ENCODE data around the gene BANF1. TPM values are rescaled to one million over a fixed set of nuclear protein-coding genes. Genes with fewer than 3 reads are reported as not detected.

BANF1 gene
- polyA plus RNA-seq, 3 donors, result 263 to 275 (median 271) TPM

DNA sequence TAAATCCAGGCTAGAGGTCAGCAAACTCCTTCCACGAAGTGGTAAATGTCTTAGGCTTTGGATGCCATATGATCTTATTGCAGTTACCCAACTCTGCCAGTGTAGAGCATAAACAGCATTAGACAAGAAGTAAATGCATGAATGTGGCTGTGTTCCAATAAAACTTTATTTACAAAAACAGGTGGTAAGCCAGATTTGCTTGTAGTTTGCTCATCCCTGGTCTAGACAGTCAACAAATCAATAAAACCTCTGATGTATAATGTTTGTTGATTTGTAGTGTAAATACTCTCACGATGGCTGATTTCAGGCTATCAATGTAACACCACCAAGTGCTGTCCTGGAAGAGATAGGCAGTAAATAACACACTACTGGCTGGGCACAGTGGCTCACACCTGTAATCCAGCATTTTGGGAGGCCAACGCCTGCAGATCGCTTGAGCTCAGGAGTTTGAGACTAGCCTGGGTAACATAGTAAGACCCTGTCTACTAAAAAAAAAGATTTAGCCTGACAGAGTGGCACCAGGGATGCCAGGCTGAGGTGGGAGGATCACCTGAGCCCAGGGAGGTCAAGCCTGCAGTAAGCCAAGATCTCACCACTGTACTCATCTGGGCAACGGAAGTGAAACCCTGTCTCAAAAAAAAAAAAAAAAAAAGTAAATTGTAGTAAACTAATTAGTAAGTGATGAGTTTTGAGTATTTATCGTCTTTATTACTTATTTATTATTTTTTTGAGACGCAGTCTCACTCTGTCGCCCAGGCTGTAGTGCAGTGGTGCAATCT is 30.8 kb downstream of the BANF1 start:
- DNase-seq (ENCODE audit: low read depth in 3 of 3, low spot score in 2 of 3), result no peak

DNA sequence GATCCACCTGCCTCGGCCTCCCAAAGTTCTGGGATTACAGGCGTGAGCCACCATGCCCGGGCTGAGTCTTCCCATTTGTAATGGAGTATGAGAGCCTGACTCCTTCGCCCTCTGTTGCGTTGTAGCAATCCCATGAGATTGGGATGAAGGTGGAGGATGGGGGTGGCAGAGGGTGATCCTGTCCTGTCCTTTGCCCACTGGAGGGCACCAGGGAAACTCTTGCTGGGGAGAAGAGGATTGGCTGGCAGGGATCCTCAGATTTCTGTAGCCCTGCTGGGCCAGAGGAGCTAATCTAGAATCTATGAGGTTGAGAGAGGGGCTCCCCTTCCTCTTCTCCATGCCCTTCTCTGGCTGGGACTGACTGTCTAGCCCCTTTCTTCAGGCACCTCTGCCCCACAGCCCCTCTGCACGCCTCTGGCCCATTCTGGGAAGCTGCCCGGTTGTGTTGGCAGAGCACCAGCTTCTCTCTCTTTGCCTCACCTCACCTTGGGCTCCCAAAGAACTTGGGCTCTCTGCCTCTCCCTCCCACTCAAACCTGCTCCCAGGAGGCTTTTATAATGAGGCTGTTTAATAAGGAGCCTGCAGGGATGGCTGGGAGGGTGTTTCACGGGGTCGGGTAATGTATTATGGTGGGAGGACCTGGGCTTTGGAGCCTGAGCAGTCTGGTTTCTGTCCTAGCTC is 33.5 kb downstream of the BANF1 start:
- DNase-seq (ENCODE audit: low read depth in 3 of 3, low spot score in 2 of 3), result no peak

DNA sequence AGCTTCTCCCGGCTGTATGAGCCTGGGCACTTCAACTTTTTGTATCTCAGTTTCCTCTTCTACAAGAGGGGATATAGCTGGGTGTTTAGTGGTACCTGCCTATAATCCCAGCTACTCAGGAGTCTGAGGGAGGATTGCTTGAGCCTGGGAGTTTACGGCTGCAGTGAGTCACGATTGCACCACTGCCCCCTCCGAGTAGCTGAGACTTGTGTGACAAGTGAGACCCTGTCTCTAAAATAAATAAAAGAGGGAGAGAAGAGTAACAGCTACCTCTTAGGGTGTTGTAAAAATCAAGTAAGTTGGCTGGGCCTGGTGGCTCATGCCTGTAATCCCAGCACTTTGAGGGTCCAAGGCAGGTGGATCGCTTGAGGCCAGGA is 34.0 kb downstream of the BANF1 start:
- DNase-seq (ENCODE audit: low read depth in 3 of 3, low spot score in 2 of 3), result no peak

DNA sequence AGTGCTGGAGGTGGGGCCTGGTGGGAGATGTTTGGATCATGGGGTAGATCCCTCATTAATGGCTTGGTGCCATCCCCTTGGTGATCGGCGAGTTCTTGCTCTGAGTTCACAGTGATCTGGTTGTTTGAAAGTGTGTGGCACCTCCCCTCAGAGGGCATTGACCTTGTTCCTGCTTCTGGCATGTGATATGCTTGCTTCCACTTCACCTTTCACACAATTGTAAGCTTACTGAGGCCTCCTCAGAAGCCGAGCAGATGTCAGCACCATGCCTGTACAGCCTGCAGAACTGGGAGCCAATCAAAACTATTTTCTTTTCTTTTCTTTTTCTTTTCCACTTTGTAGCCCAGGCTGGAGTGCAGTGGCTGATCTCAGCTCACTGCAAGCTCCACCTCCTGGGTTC is 35.0 kb downstream of the BANF1 start:
- DNase-seq (ENCODE audit: low read depth in 3 of 3, low spot score in 2 of 3), result no peak

DNA sequence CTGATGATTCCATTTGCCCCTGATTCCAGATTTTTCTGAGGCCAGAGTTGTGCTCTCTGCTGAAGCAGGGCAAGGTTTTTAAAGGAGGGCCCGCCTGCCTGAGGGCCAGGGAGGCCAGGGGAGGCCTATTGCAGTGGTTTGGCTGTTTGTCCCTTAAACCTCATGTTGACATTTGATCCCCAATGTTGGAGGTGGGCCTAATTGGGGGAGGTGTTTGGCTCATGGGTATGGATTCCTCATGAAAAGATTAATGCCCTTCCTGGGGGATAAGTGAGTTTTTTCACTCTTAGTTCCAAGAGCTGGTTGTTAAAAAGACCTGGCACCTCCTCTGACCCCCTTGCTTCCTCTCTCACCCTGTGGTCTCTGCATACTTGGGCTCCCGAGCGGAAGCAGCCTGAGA is 37.5 kb downstream of the BANF1 start:
- no peak for DNase-seq (ENCODE audit: low read depth in 3 of 3, low spot score in 2 of 3)

DNA sequence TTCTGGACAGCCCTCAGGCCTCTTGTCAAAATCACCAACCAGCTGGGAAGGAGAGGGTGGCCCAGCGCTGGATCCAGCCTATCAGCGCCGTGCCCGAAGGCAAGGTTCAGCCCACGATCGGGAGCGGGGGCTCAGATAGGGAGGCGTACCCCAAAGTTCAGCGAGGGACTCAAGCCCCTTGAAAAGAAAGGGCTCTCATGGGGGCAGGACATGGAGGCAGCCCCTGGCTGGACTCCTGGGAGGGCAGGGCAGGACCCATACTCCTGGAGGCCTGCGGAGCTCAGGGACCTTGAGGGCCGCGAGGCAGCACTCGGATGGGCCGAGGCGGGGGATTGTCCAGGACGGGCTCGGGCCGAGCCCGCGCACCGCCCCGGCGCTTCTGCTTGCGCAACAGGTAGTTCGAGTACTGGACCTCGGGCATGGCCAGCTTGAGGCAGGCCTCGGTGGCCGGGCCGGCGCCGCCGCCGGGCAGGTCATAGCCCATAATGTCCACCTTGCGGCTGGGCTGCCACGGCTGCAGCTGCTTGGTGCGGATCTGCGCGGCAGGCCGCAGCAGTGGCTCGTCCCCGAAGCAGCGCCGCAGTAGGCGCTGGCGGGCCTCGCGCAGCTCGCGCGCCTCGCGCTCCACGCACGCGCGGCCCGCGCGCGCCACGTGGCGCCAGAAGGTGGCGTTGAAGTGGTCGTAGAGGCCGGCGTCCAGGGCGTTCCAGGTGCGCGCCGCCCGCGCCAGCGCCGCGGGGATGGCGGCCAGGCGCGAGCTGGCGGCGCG is 40.1 kb downstream of the BANF1 start:
- DNase-seq (ENCODE audit: low read depth in 3 of 3, low spot score in 2 of 3), result no peak

DNA sequence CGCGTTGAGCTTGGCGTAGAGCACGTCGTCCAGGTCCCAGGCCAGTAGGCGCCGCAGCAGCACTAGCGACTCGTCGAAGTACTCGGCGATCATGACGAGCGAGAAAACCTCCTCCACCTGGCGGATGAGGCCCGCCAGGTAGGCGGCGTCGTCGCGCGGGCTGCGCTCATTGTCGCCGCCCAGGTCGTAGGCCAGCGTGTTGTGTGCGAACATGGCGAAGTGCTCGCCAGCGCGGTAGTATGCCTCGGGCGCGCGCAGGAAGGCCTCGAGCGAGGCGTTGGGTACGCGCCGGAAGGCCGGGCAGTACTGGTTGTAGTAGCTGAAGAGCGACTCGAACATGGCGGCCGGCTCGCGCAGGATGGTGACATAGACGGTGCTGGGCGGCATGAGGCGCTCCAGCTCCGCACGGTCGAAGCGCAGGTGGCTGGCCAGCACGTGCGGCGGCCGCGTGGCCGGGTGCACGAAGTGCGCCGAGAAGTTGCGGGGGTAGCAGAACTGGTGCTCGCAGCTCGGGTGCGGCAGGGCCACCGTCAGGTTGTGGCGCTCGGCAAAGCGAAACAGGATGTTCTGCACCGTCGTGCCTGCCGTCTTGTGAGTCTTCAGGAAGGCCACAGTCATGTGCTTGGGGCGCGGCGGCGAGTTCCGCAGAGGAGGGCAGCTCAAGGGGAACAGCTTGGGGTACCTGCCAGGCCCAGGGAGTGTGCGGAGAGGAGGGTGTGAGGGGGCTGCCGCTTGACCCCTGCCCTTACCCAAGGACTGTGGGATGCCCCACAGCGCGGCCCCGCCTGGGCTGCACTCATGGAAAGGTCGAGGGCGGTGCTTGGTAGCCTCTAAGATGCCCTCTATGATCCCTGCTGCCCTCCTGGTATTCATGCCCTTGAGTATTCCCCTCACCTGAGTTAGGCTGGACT is 40.9 kb downstream of the BANF1 start:
- DNase-seq (ENCODE audit: low read depth in 3 of 3, low spot score in 2 of 3), result no peak

DNA sequence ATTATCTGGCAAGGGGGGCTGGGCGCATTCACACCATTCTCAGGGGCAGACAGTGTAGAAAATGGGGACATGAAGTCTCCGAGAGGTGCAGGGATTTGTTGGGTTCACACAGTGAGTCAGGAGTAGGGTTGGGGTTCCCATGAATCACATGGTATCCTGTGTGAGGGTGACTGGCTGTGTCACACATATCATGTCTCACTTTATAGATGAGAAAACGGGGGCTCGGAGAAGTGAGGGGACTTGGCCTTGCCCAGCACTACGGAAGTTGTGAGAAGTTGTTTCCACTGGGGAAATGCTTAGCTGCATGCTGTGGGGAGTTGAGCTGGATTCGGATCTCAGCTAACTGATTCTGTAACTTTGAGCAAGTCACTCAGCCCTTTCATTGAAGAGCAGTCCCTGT is 42.5 kb downstream of the BANF1 start:
- no peak for DNase-seq (ENCODE audit: low read depth in 3 of 3, low spot score in 2 of 3)

DNA sequence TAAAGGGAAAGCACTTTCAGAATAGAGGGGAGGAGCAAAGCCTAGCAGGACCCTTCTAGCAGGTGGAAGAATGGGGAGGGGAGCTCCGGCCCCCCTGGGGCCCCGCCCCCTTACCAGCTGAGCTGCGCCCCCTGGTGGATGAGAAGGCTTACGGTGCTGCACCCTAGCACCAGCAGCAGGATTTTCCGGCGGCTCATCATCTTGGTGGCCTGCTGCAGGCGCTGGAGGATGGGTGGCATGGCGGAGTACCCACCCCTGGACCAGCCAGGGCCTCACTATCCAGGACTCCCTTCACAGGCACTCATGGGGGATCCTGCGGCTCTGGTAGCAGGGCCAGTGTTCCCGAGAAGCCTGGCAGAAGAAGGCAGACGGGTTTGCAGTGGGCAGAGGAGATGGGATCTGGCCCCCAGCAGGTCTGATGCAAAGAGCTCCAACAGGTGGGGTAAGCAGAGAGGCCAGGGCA is 42.9 kb downstream of the BANF1 start:
- DNase-seq (ENCODE audit: low read depth in 3 of 3, low spot score in 2 of 3), result no peak

DNA sequence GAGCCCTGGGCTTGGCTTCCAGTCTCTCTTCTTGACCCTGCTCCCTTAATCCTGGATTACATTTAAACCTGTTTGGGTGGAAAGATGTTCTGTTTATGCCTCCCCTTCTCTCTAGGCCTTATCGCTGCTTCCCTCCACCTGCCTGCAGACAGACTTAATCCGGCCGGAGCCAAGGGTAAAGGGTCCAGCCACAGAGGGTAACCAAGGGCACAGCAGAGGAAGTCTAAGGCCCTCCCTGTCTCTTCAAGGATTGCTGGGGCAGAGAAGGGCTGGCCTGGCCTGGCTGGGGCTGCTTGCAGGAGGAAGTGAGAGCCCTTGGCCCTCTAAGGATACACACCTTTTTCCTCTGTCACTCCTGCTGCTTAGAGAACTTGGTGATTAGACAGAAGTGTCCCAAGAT is 44.6 kb downstream of the BANF1 start:
- DNase-seq (ENCODE audit: low read depth in 3 of 3, low spot score in 2 of 3), result no peak

DNA sequence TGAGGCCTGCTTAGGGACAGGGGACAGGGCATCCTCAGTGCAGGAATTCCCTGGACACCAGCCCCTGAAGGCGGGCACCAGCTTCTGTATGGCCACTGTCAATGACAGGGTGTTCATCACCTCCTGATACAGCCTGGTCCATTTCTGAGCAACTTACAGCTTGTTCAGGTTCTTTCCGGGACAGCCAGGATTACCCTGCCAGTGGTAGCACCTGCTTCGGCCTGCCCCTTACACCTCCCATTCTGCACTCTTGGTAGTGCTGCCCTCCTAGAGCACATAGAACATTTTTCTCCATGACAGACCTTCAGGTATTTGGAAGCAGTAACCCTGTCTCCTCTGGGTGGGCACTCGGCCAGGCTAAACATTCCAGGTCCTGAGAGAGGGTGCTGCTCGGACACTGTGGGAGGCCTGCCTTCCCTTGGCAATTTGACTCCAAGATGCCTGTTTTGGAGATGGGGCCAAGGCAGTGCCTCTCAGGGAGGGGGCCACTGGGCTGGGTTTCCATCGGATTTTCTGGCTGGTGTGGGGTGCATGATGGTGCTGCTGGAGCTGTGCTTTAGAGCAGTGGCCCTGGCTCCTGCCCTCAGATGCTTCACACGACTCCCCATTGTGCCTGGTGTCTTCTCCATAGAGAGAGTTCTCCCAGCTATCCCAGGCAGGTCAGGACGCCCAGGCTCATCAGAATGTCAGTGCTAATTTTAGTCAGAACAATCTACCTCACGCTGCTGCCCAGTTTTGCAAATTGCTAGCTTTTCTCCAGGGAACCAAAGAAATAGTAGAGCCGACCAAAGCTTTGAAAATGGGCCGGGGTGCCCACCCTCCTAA is 45.5 kb downstream of the BANF1 start:
- DNase-seq (ENCODE audit: low read depth in 3 of 3, low spot score in 2 of 3), result no peak

DNA sequence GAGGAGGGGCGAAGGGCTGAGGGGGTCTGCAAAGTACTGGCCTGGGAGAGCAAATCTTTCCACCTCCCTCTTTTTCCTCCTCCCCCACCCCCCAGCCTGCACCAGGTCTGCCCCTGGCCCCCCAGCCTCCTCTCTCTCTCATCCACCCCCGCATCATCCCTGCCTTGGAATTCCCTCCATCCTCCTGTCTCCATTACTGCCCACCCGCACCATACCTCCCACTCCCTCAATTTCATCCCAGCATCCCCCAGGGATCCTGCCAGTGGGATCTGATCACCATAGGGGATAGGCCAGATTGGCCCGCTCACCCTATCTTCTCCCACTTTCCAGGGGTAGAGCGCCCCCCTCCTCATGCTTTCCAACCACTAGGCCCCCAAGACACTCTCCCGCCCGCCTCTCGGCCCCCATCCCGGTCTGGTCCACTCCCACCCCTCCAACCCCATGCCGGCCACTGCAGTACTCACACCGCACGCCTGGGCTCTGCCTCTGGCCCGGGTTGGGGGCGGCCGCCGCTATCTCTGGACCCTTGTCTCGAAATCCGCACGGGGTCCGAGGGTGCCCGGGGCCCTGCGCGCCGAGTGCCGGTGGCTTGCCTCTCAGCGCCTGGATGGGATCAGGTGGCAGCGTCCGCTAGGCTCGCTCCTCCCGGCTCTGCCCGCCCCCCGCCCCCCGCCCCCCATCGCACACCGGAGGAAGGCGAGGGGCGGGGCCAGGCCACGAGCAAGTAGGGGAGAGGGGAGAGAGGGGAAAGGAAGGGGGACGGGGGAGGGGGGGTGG is 46.4 kb downstream of the BANF1 start, which contains the start of gene GAL3ST3:
GAL3ST3 (minus strand) TSS at position 615 of the 777 bp plus-strand sequence. CDS start 3,746 bp downstream, outside the sequence.
- DNase-seq (ENCODE audit: low read depth in 3 of 3, low spot score in 2 of 3), result no peak

DNA sequence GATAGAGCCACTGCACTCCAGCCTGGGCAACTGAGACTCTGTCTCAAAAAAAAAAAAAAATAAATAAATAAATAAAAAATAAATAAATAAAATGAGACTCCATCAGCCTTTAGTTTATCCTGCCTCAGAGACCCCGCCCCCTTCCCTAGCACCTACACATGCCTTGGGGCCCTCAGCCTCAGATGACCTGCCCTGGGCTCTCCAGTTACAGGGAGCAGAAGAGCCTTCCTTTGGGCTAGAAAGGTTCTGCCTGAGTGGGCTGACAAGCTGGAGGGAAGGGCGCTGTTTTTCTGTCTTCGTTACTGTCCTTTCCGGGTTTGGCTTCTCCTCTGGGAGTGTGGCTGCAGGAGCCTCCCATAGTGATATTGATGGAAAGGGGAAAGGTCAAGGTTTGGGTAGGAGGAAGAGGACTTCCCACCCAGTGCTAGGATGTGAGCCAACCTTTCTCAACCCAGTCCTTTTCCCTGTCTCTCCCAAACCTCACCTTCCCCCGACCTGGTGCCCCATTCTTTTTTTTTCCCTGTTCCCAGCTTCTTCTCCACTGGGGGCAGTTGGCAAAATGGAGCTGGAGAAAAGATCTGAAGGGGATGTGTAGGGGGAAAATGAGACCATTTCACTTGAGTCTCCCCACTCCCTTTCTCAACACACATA is 48.4 kb downstream of the BANF1 start:
- no peak for DNase-seq (ENCODE audit: low read depth in 3 of 3, low spot score in 2 of 3)

DNA sequence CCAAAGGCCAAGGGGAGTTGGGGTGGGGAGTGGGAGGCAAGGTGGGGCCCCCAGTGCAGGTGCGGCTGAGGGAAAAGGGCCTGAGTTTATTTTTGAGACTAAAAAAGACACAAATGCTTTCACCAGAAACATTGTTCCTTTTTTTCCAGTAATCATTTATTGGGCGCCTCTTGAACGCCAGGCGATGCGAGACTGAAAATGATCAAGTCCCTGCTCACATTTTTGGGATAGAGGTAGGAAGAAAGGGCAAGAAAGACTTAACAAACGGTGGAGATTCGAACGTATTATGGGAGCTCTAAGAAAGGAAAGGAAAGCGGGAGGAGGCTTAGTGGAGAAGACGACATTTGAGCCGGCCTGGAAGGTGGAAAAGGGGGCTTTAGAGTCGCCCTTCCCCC is 49.1 kb downstream of the BANF1 start:
- no peak for DNase-seq (ENCODE audit: low read depth in 3 of 3, low spot score in 2 of 3)

DNA sequence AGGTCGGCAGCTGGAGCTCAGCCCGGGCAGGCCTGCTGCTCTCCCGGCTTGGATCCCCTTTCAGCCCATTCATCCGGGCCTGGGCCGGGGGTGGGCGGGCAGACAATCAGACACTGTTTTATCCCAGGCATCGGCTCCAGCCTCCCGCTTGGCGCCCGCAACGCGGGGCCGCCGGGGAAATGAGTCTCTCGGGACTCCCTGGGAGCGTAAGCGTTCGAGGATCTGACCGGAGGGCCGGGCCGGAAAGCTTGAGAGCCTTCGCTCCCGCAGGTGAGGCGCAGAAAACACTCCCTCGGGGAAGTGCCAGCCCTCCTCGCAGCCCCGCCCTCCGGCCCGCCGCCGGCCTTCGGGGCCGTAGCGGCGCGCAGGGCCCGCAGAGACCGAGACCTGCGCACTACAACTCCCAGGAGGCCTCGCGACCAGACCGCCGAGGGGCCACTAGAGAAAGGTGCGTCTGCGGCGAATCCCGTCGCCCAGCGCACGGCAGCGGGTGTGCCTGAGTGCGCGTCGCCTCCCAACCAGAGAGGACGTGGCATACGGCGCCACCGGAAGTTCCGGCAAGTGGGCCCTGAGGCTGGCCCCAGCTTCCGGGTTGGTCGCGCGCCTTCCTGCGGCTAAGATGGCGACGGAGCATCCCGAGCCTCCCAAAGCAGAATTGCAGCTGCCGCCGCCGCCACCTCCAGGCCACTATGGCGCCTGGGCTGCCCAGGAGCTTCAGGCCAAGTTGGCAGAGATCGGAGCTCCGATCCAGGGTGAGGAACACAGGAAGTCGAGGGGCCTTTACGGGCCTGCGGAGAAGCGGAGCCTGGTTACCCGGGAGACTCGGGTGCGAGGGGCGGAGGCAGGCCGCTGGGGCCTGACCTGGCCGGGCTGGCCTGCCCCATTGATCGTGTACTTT is 49.7 kb downstream of the BANF1 start, which contains the start of gene SF3B2:
SF3B2 (plus strand) TSS at position 599 of the 898 bp plus-strand sequence; CDS start at position 620, 21 bp downstream.
- DNase-seq (ENCODE audit: low read depth in 3 of 3, low spot score in 2 of 3), result peak; percentile 90 to 95 (median 91)

DNA sequence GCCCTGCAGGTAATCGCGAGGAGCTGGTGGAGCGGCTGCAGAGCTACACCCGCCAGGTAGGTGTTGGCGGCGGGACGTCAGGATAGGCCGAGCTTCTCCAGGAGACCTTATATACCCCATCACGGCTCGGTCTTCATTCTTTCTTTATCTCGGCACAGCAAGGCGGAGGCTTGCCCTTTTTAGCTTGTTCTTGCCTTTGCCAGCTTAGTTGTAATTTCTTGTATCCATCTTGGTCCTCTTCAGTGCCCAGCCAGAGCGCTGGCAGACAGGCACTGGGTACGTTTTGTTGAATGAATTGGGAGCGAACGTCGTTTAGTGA is 50.3 kb downstream of the BANF1 start:
- no peak for DNase-seq (ENCODE audit: low read depth in 3 of 3, low spot score in 2 of 3)
